Stimulated activated naive CD4-positive, alpha-beta T cell (primary cell): Measurements from ENCODE around the gene FAM53A.

Experiments
- DNase-seq, 6 experiments: peaks; one replicate each; lab custom pipeline; 2025; lab: John Stamatoyannopoulos, UW

Gene FAM53A

DNA sequence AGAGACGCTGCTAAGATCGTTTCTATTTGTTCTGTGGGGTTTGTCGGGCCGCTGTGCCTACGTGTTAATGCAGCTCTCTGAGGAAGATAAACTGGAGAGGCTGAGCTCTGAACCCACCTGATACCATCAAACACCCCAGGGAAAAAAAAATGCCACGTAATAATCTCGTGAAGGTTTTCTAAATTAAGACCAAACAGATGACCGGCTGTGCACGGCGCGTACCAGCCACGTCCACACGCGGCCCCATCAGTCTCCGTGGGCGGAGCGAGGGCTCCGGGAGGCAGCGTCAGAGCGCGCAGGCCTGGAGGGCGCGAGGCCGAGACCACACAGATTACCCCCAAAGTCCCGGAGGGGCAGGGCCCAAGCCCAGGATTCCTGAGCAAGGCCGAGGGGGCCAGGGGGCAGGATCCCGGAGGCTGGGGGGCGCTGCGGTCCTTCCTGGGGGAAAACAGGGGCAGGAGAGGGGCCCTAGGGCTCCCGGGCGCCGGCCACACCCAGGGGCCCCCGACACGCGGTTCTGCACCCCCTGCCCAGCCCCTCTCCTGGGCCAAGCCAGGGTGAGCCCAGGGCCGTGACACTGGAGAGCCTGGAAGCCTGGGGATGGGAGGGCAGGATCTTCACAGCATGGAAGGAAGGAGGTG lies 91.9 kb downstream of the FAM53A start:
- DNase-seq = no peak

DNA sequence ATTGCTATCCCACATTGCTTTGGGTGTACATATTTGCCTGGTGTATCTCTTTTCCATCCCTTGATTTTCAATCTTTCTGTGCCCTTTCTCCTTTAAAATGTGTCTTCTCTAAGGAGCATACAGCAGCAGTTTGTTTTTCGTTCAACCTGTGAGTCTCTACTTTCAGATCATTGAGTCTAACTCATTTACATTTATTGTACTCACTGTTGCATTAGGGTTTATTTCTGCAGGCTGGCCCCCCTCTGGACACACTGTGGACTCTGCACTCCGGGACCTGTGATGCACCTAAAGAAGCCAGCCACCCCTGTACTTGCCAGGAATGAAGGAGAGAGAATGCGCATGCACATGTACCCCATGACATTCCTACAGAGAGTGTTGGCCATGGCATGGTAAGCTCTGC lies 93.0 kb downstream of the FAM53A start:
- DNase-seq = no peak

DNA sequence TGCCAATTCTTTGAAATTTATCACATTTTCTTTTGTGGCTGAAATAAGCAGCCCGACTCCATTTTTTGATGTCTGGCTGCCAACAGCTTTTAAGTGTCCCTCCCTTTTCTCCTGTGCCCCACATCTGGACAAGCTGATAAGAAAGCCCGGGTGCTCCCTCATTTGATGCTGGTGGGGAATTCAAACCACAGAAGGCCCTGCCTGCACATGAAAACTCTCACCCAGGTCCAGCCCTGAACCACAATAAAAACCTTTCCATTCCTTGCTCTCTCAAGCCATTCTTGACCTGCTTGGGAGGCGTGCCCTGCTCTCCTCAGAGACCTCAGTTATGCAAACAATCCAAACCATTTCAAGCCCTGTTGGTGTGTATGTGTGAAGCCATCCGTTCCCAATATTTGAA lies 93.9 kb downstream of the FAM53A start:
- no peak for DNase-seq
